ENCODE measurements around the gene KLHL35. TPM values are rescaled to one million over a fixed set of nuclear protein-coding genes. Genes with fewer than 3 reads are reported as not detected.

Gene KLHL35, protein sequence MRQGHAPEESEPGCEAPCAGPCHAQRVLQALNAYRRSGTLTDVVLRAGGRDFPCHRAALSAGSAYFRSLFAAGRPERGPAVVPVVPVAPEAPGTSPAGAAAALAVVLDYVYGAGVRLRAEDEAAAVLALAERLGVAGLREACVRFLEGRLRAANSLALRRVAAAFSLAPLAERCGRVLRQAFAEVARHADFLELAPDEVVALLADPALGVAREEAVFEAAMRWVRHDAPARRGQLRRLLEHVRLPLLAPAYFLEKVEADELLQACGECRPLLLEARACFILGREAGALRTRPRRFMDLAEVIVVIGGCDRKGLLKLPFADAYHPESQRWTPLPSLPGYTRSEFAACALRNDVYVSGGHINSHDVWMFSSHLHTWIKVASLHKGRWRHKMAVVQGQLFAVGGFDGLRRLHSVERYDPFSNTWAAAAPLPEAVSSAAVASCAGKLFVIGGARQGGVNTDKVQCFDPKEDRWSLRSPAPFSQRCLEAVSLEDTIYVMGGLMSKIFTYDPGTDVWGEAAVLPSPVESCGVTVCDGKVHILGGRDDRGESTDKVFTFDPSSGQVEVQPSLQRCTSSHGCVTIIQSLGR
- total RNA-seq, result 2.6 TPM
- long read RNA-seq, partial matches to known transcripts, result 0 of 5 reads
- long read RNA-seq, other reads (novel, unspliced or antisense), result 1 of 5 reads

DNA sequence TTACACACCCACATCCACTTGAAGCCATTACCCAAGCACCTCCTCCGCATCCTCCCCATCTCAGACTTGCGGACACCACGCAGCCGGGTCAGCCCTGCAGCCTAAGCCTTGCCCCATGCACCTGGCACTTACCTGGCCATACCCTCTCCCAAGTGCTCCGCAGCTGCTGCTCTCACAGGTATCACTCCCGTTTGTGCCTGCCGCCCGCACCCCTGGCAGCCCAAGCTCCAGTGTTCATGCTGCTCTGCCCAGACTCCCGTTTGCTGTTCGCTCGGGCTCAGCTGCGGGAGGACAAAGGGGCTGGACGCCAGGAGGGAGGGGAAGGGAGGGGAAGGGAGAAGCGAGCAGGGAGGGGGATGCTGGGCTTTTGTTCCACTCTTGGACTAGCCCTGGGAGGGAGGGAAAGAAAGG is at the start of gene KLHL35:
Gene KLHL35 (minus strand): TSS at position 293 of the 411 bp plus-strand sequence. CDS start 2,574 bp downstream, outside the sequence.
- Histone ChIP-seq H3K9me3 (no peaks in the 10 kb centered on the region), H3K27me3 (ENCODE audit: low read depth) (peaks cover 24% of the 10 kb centered on the region), H3K27ac (no peak within 1 kb of the TSS), H3K4me1 (peaks cover 15% of the 10 kb centered on the region), H3K36me3 (no peaks in the 10 kb centered on the region), H3K4me3 (no peak within 1 kb of the TSS)
- DNase-seq (no peak), ATAC-seq (no peak)
- TF ChIP-seq, protein P1, sequence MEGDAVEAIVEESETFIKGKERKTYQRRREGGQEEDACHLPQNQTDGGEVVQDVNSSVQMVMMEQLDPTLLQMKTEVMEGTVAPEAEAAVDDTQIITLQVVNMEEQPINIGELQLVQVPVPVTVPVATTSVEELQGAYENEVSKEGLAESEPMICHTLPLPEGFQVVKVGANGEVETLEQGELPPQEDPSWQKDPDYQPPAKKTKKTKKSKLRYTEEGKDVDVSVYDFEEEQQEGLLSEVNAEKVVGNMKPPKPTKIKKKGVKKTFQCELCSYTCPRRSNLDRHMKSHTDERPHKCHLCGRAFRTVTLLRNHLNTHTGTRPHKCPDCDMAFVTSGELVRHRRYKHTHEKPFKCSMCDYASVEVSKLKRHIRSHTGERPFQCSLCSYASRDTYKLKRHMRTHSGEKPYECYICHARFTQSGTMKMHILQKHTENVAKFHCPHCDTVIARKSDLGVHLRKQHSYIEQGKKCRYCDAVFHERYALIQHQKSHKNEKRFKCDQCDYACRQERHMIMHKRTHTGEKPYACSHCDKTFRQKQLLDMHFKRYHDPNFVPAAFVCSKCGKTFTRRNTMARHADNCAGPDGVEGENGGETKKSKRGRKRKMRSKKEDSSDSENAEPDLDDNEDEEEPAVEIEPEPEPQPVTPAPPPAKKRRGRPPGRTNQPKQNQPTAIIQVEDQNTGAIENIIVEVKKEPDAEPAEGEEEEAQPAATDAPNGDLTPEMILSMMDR (IDR thresholded peaks at IDR 0.05), result no peak
- intact Hi-C loops (cut with DNase I), result no loop called here

DNA sequence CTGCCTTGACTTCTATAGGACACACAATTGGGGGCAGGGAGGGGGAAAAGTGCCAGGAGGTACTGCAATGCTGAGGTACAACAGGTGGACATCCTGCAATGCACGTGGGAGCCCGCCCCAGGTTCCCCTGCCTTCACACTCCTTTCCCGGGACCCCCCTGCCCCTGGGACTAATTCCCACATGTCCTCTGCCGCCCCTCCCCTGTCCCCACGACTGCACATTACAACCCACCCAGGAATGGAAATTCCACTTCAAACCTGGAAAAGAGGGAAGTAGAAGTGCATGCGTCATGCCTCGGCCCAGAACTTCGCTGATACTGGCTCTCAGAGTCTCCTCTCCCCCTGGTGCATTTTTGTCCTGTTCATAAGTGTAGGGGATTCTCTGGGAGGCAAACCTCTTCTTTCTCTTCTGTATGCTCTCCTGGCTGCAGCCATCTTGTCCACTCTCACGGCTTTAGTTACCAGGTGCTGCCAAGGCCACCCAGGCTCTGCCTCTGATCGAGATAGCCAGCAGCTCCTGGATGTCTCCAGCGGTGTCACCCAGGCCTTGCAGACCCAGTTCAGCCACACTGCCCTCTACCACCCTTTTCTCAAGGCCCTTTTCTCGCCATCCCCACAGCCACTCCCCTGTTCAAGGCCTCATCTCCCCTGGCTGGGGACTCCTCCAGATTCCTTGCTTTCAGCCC is 49.1 kb upstream of the KLHL35 start:
- Histone ChIP-seq H3K36me3 (no peaks in the 10 kb centered on the region), H3K27me3 (ENCODE audit: low read depth) (no peaks in the 10 kb centered on the region), H3K4me1 (peaks cover 1% of the 10 kb centered on the region), H3K27ac (no peak overlapping the region), H3K4me3 (no peak overlapping the region), H3K9me3 (no peaks in the 10 kb centered on the region)
- DNase-seq (no peak), ATAC-seq (no peak)
- TF ChIP-seq, protein P1 (IDR thresholded peaks at IDR 0.05), result no peak
- intact Hi-C loops (cut with DNase I), result no loop called here

DNA sequence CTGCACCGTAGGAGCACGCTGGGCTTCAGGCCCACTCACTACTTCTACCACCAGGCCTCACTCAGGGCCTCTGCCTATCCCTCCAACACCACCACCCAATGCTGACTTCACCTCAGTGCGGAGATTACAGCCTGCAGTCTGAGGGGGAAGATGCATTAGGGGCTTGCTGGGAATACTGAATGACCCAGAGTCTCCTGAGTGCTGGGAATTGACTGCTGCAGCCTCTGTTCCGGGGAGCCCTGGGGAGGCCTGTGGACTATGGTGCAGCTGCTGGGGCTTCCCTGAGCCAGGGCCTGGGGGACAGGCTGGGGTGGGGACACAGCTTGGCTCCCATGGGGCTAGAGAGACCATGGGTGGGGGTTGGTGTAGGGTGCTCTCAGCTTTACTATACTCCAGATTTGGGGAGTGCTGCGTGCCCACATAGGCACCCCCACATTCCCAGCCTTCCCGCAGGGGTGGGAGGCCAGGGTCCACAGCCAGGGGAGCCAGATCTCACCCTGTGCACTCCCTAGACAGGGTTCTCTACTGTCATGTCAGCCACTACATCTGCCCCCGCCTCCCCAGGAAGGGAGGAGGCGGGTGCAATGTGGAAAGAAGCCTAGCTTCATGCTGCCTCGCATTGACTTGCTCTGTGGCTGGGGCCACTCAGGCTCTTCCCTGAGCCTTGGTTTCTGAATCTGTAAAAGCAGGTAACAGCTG is 48.4 kb upstream of the KLHL35 start:
- Histone ChIP-seq H3K27me3 (ENCODE audit: low read depth) (no peaks in the 10 kb centered on the region), H3K4me1 (peaks cover 8% of the 10 kb centered on the region), H3K4me3 (no peak overlapping the region), H3K9me3 (no peaks in the 10 kb centered on the region), H3K27ac (no peak overlapping the region), H3K36me3 (no peaks in the 10 kb centered on the region)
- DNase-seq (no peak), ATAC-seq (no peak)
- intact Hi-C loops (cut with DNase I), result no loop called here
- TF ChIP-seq, protein P1 (IDR thresholded peaks at IDR 0.05), result no peak

DNA sequence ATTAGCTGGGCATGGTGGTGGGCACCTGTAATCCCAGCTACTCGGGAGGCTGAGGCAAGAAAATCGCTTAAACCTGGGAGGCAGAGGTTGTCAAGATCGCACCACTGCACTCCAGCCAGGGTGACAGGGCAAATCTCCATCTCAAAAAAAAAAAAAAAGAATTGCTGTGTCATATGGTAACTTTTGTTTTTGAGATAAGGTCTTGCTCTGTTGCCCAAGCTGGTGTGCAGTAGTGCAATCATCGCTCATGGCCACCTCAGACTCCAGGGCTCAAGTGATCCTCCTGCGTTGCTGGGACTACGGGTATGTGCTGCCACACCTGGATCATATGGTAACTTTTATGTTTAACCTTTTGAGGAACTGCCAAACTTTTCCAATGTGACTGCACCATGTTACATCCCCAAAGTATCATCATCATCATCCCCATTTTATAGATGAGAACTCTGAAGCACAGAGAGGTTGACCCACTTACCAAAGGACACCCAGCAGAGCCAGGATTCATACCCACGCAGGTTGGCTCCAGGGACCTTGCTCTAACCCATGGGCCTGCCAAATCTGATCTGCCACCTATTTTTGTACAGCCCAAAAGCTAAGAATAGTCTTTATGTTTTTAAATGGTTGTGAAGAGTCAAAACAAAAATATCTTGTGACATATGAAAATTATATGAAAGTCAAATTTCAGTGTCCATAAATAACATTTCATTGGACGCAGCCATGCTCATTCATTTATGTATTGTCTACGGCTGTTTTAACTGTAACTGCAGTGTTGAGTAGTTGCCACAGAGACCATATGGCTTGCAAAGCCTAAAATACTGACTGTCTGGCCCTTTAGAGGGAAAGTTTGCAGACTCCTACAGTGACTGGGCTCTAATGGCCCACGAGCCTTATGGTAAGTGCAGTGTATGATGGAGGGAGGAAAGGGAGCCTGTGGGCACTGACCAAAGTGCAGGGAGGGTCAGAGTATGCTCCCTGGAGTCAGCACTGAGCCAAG is 47.5 kb upstream of the KLHL35 start:
- DNase-seq (no peak), ATAC-seq (no peak)
- no peak overlapping the region for H3K27ac ChIP-seq
- H3K9me3 ChIP-seq, result no peaks in the 10 kb centered on the region
- H3K27me3 ChIP-seq (ENCODE audit: low read depth), result no peaks in the 10 kb centered on the region
- TF ChIP-seq, protein P1 (IDR thresholded peaks at IDR 0.05), result no peak
- no peak overlapping the region for H3K4me3 ChIP-seq
- intact Hi-C loops (cut with DNase I), result no loop called here
- peaks cover 17% of the 10 kb centered on the region for H3K4me1 ChIP-seq
- H3K36me3 ChIP-seq, result no peaks in the 10 kb centered on the region

Measured in lower lobe of right lung (tissue), 2 donors.